ENCODE measurements around the gene FAM200A. TPM values are rescaled to one million over a fixed set of nuclear protein-coding genes. Genes with fewer than 3 reads are reported as not detected.
A peak's percentile ranks its signal among the peaks of the same experiment; 100 is the strongest.
"Not testable (repeated sequence)": the region's sequence is repeated elsewhere in the genome, so short reads cannot be mapped to it uniquely, and the experiment has no call there.

Gene FAM200A
- total RNA-seq, 4 donors from 2014 or later: 1.3 to 22.6 (median 5.1) TPM

GRCh38 chr7:99576251-99576650 lies 24.3 kb upstream of the FAM200A start:
- intact Hi-C loops (cut with DNase I; ENCODE audit: low total_unique reads): no loop called here
- no peak for DNase-seq
- TF ChIP-seq CTCF (IDR thresholded peaks at IDR 0.05) (no peak), POLR2A (IDR thresholded peaks at IDR 0.05) (no peak)

GRCh38 chr7:99573257-99573656 lies 21.3 kb upstream of the FAM200A start:
- H3K9me3 ChIP-seq: no peaks in the 10 kb centered on the region
- intact Hi-C loops (cut with DNase I; ENCODE audit: low total_unique reads): no loop called here
- no peak overlapping the region for H3K4me3 ChIP-seq
- no peaks in the 10 kb centered on the region for H3K4me1 ChIP-seq
- TF ChIP-seq POLR2A (IDR thresholded peaks at IDR 0.05): no peak
- TF ChIP-seq CTCF (IDR thresholded peaks at IDR 0.05): no peak
- no peaks in the 10 kb centered on the region for H3K36me3 ChIP-seq
- no peaks in the 10 kb centered on the region for H3K27me3 ChIP-seq
- DNase-seq: no peak
- no peak overlapping the region for H3K27ac ChIP-seq

More at GRCh38 chr7:99576251-99576650, 24.3 kb upstream of the FAM200A start:
- no peaks in the 10 kb centered on the region for H3K36me3 ChIP-seq
- no peaks in the 10 kb centered on the region for H3K27me3 ChIP-seq
- H3K27ac ChIP-seq: no peak overlapping the region
- H3K4me1 ChIP-seq: no peaks in the 10 kb centered on the region
- H3K4me3 ChIP-seq: no peak overlapping the region
- no peaks in the 10 kb centered on the region for H3K9me3 ChIP-seq

GRCh38 chr7:99571768-99572167 lies 19.9 kb upstream of the FAM200A start:
- intact Hi-C loops (cut with DNase I; ENCODE audit: low total_unique reads): no loop called here
- no peaks in the 10 kb centered on the region for H3K4me1 ChIP-seq
- no peak for TF ChIP-seq CTCF (IDR thresholded peaks at IDR 0.05)
- TF ChIP-seq POLR2A (IDR thresholded peaks at IDR 0.05): no peak
- H3K27me3 ChIP-seq: no peaks in the 10 kb centered on the region
- no peaks in the 10 kb centered on the region for H3K36me3 ChIP-seq
- H3K9me3 ChIP-seq: no peaks in the 10 kb centered on the region
- no peak overlapping the region for H3K4me3 ChIP-seq
- DNase-seq: no peak
- no peak overlapping the region for H3K27ac ChIP-seq

- H3K36me3 ChIP-seq; DNase-seq; H3K9me3 ChIP-seq; intact Hi-C loops (cut with DNase I; ENCODE audit: low total_unique reads); H3K4me3 ChIP-seq; H3K27ac ChIP-seq; H3K4me1 ChIP-seq; H3K27me3 ChIP-seq: not testable (repeated sequence)
Measured at GRCh38 chr7:99568770-99569169, 16.9 kb upstream of the FAM200A start.

- TF ChIP-seq POLR2A (IDR thresholded peaks at IDR 0.05) (no peak), CTCF (IDR thresholded peaks at IDR 0.05) (no peak)
- Histone ChIP-seq H3K36me3 (no peaks in the 10 kb centered on the region), H3K27me3 (no peaks in the 10 kb centered on the region)
Measured at GRCh38 chr7:99563650-99564049, 11.7 kb upstream of the FAM200A start.

GRCh38 chr7:99562832-99563231 lies 10.9 kb upstream of the FAM200A start:
- Histone ChIP-seq H3K36me3 (no peaks in the 10 kb centered on the region), H3K27me3 (no peaks in the 10 kb centered on the region), H3K9me3 (no peaks in the 10 kb centered on the region), H3K4me1 (peaks cover 0 to 9% of the 10 kb centered on the region in 2 donors), H3K27ac (peak overlapping the region in 1 of 2 donors; percentile 55), H3K4me3 (no peak overlapping the region)
- DNase-seq: no peak
- intact Hi-C loops (cut with DNase I; ENCODE audit: low total_unique reads): no loop called here
- TF ChIP-seq CTCF (IDR thresholded peaks at IDR 0.05) (no peak), POLR2A (IDR thresholded peaks at IDR 0.05) (no peak)

More at GRCh38 chr7:99563650-99564049, 11.7 kb upstream of the FAM200A start:
- Histone ChIP-seq H3K4me1 (peaks cover 0 to 9% of the 10 kb centered on the region in 2 donors), H3K27ac (peak overlapping the region in 1 of 2 donors; percentile 3), H3K9me3 (no peaks in the 10 kb centered on the region), H3K4me3 (no peak overlapping the region)
- intact Hi-C loops (cut with DNase I; ENCODE audit: low total_unique reads): no loop called here
- DNase-seq: no peak

Measured in uterus (tissue), 4 donors.